ENCODE results near the gene STK39. TPM values are rescaled to one million over a fixed set of nuclear protein-coding genes. Genes with fewer than 3 reads are reported as not detected.

The STK39 gene
- polyA plus RNA-seq, 1 donor from 2014 or later = 9.5 TPM

GRCh38 chr2:167980439-167980838 is 267.0 kb downstream of the STK39 start:
- Histone ChIP-seq H3K9me2 (ENCODE audit: insufficient read depth, low read length) (no peaks in the 10 kb centered on the region), H3K27me3 (ENCODE audit: insufficient read depth, low read depth, low read length) (no peaks in the 10 kb centered on the region), H3K4me3 (ENCODE audit: low read length) (no peak overlapping the region), H3K79me2 (replicated peaks; ENCODE audit: insufficient read depth, low read length) (no peaks in the 10 kb centered on the region), H3K9ac (ENCODE audit: low read length) (no peak overlapping the region), H2AFZ (ENCODE audit: low read depth, low read length) (no peak overlapping the region), H3K4me2 (ENCODE audit: low read length) (no peak overlapping the region), H3K9me3 (ENCODE audit: low read length) (no peaks in the 10 kb centered on the region), H4K20me1 (ENCODE audit: insufficient read depth) (no peaks in the 10 kb centered on the region), H3F3A (ENCODE audit: insufficient read depth, low read length, poor library complexity, severe bottlenecking) (no peaks in the 10 kb centered on the region), H3K27ac (ENCODE audit: low read length) (no peak overlapping the region), H3K36me3 (ENCODE audit: insufficient read depth, low read length) (peaks cover 3% of the 10 kb centered on the region)
- no peak for TF ChIP-seq MXI1 (conservative IDR thresholded peaks at IDR 0.05; ENCODE audit: poor library complexity, severe bottlenecking)
- TF ChIP-seq POLR2AphosphoS5 (IDR thresholded peaks at IDR 0.05) = no peak
- TF ChIP-seq CTCF (IDR thresholded peaks at IDR 0.05; ENCODE audit: poor library complexity, severe bottlenecking) = no peak
- TF ChIP-seq TAF1 (IDR thresholded peaks at IDR 0.05; ENCODE audit: low read depth) = no peak

GRCh38 chr2:167972746-167973145 is 274.6 kb downstream of the STK39 start:
- no peaks in the 10 kb centered on the region for H4K20me1 ChIP-seq (ENCODE audit: insufficient read depth)
- no peak overlapping the region for H3K9ac ChIP-seq (ENCODE audit: low read length)
- H3F3A ChIP-seq (ENCODE audit: insufficient read depth, low read length, poor library complexity, severe bottlenecking) = no peaks in the 10 kb centered on the region
- H3K9me3 ChIP-seq (ENCODE audit: low read length) = peaks cover 6% of the 10 kb centered on the region
- no peak overlapping the region for H3K27ac ChIP-seq (ENCODE audit: low read length)
- no peaks in the 10 kb centered on the region for H3K36me3 ChIP-seq (ENCODE audit: insufficient read depth, low read length)
- H3K9me2 ChIP-seq (ENCODE audit: insufficient read depth, low read length) = no peaks in the 10 kb centered on the region
- no peaks in the 10 kb centered on the region for H3K79me2 ChIP-seq (replicated peaks; ENCODE audit: insufficient read depth, low read length)
- H3K4me3 ChIP-seq (ENCODE audit: low read length) = no peak overlapping the region
- H3K4me2 ChIP-seq (ENCODE audit: low read length) = no peak overlapping the region
- no peaks in the 10 kb centered on the region for H3K27me3 ChIP-seq (ENCODE audit: insufficient read depth, low read depth, low read length)
- H2AFZ ChIP-seq (ENCODE audit: low read depth, low read length) = no peak overlapping the region
- no peak for TF ChIP-seq CTCF (IDR thresholded peaks at IDR 0.05; ENCODE audit: poor library complexity, severe bottlenecking)
- TF ChIP-seq POLR2AphosphoS5 (IDR thresholded peaks at IDR 0.05) = no peak
- no peak for TF ChIP-seq EP300 (conservative IDR thresholded peaks at IDR 0.05; ENCODE audit: poor library complexity, severe bottlenecking)
- no peak for TF ChIP-seq MXI1 (conservative IDR thresholded peaks at IDR 0.05; ENCODE audit: poor library complexity, severe bottlenecking)
- TF ChIP-seq SMC3 (conservative IDR thresholded peaks at IDR 0.05; ENCODE audit: poor library complexity) = no peak
- no peak for TF ChIP-seq EZH2 (IDR thresholded peaks at IDR 0.05; ENCODE audit: borderline replicate concordance, insufficient read depth, low read length, poor library complexity, severe bottlenecking)
- no peak for TF ChIP-seq REST (IDR thresholded peaks at IDR 0.05; ENCODE audit: borderline replicate concordance)
